GM18502 (cell line): ENCODE results near the gene RFX2.
A peak's percentile ranks its signal among the peaks of the same experiment; 100 is the strongest.
"Not testable (repeated sequence)": the region's sequence is repeated elsewhere in the genome, so short reads cannot be mapped to it uniquely, and the experiment has no call there.

ENCODE experiments used
- ATAC-seq: cut with Tn5 transposase; IDR thresholded peaks from one replicate; pipeline ENCODE4 v1.9.1; 2021; ENCODE audit warnings: mild to moderate bottlenecking; ENCODE audit not compliant: unreplicated experiment, poor library complexity

RFX2 gene

GRCh38 chr19:6044056-6044805 lies 66.1 kb downstream of the RFX2 start:
- no peak for ATAC-seq

DNA sequence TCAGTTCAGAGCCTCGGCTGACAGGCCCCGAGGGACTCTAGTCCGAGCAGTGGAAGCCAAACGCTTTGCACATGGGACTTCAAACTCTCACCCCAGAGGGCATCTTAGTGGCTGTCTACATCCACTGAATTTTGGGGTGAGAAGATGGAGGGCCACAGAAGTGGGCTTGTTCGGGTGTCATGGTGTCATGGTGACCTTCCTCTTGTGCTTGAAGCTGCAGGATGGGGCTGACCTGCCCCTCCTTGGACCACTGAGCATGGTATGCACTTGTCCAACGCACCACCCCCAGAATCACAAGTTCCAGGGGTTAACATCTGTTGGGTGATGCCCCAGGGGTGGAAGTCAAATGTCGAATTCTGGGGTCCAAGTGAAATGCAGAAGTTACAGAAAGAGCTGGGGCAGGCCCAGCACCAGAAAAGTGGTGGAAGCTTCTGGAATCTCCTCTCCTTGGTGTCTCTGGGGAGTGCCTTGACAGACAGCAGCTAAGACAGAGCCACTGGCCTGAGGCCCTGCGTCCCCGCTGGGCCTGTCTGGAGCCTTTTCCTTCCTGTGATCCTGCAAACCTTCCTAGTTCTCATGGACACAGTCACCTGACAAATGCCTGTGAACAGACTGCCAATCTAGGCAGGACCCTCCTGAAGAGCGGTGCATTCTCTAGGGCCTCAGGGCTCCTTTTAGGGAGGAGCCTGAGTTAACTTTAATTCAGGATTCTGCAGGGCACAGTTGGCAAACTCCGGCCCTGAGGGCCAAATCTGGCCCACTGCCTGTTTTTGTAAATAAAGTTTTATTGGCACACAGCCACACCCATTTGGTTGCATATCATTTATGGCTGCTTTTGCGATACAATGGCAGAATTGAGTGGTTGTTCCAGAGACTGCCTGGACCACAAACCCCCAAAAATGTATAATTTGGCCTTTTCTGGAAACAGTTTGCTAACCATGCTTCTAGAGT lies 67.2 kb downstream of the RFX2 start:
- no peak for ATAC-seq

- ATAC-seq, result no peak
These were observed 68.3 kb downstream of the RFX2 start for GRCh38 chr19:6041991-6042481.

- no peak for ATAC-seq
These were observed 69.2 kb downstream of the RFX2 start for GRCh38 chr19:6041071-6041470.

- peak; percentile 33 for ATAC-seq
These were observed 70.6 kb downstream of the RFX2 start for GRCh38 chr19:6039566-6040225.

DNA sequence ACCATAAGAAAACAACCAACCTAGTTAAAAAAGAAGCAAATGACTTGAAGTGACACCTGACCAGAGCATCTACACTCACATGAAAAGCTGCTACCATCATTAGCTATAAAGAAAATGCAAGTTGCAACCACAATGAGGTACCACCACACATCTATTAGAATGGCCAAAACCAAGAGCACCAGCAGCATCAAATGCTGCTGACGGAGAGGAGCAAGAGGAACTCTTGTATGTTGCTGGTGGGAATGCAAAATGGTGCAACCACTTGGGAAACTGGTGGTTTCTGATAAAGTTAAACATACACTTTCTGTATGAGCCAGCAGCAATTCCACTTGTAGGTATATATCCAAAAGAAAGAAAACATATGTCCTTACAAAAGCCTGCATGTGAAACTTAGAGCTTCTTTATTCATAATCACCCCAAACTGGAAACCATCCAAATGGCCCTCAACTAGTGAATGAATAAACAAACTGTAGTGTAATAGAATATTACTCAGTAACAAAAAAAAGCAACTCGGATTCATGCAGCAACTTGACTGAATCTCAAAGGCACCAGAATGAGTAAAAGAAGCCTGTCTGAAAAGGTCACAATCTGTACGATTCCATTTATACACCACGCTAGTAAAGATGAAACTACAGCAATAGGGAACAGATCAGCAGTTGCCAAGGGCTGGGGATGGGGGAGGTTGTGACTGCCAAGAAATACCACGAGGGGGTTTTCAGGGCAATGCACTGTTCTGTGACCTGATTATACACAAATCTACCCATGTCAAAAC lies 71.5 kb downstream of the RFX2 start:
- peak; percentile 72 for ATAC-seq

DNA sequence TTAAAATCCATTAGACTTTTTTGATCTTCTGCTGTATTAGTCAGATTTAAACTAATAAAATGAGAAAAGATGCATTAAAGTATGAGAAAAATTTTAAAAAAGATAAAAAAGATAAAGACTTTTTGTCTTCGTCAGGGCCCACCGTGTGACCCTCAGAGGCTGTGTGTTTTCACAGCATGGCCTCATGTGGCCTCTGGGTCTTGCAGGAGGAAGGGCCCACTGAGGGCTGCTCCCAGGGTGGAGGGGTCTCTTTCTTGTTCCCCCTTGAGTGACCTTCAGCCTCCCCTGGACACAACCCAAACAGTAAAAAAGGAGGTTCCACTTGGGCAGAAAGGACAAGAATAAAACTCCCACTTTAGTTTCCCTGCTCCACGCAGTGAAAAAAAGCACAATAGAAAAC lies 75.3 kb downstream of the RFX2 start:
- ATAC-seq, result no peak

GRCh38 chr19:6034512-6034911 lies 75.8 kb downstream of the RFX2 start:
- no peak for ATAC-seq

DNA sequence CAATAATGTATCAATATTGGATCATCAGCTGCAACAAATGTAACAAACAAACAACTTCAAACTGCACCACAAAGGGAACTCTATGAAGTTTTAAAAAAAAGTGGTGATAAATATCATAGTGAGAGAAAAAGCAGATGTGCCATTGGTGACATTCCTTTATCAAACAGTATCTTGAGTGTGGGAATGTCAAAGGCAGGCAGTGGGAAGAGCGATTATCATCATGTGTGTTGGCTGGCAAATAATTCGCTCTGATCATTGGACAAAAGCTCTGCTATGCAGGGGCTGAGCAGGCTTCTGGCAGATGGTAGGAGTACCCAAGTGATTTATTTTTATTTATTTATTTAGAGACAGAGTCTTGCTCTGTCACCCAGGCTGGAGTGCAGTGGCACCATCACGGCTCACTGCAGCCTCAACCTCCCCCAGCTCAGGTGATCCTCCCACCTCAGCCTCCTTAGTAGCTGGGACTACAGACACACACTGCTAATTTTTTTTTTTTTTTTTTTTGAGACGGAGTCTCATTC lies 76.5 kb downstream of the RFX2 start:
- no peak for ATAC-seq

DNA sequence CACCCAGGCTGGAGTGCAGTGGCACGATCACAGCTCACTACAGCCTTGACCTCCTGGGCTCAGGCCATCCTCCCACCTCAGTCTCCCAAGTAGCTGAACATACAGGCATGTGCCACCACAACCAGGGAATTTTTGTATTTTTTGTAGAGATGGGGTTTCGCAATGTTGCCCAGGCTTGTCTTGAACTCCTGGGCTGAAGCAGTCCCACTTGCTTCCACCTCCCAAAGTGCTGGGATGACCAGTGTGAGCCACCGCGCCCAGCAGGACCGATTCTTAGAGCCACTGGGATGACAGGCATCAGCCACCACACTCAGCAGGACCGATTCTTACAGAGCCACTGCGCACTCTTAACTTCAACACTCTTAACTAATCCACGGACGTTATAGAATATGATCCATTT lies 77.5 kb downstream of the RFX2 start:
- no peak for ATAC-seq

- no peak for ATAC-seq
These were observed 77.9 kb downstream of the RFX2 start for GRCh38 chr19:6032381-6032780.

DNA sequence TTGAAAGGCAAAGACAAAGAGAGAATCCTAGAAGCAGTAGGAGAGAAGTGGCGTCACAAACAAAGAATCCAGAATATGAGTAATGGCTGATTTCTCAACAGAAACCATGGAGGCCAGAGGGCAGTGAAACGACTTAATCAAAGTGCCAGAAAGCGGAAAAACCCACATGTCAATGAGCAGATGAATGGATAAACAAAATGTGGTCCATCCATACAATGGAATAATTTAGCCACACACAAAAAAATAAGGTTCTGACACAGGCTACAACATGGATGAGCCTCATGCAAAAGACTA lies 80.1 kb downstream of the RFX2 start:
- no peak for ATAC-seq

DNA sequence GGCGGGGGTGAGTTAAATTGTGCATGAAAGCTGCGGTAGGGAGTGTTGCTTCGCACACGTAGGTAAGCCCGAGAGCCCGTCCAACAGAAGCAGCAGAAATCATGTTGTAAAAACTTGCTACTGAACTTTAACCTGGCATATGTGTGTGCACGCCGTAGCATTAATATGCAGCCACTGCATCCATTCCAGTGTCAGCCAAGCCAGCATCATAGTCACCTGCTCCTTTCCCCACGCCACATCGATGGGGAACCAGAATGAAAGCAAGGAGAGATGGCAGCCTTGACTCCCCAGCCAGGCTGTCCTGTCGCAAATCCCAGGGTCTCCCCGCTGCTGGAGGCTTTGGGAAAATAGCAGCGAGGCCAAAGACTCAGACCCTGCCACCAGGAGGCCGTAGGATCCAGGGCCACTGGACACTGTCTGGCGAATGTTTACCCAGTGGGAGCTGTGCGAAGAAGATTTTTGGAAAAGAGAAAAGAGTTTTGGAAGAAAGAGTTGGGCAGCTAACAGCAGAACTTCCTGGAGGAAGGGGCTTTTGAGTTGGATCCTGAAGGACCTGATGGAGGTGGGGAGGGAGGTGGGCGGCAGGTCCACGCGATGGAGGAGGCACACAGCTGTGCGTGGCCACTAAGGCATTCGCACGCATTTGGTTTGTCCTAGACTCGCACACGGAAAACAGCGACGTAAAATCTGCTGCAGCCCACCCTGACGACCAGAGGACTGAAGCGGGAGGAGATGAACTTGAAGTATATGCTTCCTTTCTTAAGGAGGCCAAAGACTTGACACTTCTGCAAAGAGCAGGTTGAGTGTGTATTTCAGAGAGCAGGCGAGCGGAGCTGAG lies 83.7 kb downstream of the RFX2 start:
- ATAC-seq, result no peak

DNA sequence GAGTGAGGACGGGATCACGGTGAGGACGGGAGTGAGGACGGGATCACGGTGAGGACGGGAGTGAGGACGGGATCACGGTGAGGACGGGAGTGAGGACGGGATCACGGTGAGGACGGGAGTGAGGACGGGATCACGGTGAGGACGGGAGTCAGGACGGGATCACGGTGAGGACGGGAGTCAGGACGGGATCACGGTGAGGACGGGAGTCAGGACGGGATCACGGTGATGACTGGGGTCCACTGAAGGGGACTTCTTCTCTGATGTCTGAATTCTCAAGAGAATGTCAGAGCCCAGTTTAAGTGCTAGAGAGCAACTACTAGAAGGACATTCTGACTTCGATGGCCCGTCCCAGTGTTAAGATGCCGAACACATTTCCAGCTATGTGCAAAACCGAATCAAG lies 85.5 kb downstream of the RFX2 start:
- not testable (repeated sequence) for ATAC-seq

GRCh38 chr19:6023936-6024335 lies 86.4 kb downstream of the RFX2 start:
- ATAC-seq, result no peak

DNA sequence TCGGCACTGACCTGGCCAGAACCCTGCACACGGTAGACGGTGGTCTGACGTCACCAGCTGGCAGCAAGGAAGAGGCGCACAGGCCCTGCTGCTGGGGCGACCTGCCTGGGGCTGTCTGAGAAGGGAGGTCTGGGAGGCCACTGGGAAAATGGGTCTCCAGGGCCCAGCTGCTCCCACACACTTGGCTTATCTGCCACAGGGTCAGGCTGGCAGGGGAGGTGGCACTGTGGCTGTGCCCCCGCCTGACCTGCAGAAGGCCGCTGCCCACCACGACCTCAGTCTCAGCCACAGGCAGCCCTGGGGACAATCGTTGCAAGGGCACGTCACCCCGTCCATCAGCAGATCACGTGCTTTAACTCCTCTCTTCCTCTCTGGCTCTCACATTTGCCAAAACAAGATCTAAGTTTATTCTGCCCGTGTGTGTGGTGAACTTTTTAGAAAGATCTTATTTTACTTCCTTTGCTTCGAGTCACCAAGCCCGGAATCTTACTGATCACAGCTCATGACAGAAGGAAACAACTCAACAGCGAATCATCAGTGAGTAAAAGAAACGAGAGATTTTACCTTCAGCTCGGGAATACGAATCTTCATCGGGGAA lies 87.1 kb downstream of the RFX2 start:
- no peak for ATAC-seq

DNA sequence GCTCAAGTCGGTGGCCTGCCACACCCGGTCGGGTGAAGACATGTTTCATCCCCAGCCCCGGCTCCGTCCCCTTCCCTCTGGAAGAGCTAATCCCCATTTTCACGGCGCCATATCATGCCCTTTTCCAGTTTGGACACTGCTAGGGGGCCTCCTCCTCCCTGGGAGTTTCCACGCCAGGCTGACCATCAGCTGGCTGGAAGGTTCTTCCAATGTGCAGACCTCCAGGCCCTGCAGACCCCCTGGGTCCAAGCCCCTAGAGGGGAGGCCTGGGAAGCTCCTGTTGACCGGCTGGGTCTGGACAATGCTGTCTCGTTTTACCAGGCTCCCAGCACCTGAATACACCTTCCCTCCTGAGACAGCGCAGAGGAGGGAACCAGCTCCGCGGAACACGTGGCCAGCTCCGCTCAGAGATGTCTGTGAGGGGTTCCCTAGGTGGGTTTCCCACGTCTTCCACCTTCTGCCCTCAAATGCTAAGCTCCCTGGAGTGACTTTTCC lies 87.7 kb downstream of the RFX2 start:
- no peak for ATAC-seq

GRCh38 chr19:6021878-6022569 lies 88.3 kb downstream of the RFX2 start:
- no peak for ATAC-seq
